ENCODE results near the gene CLHC1.

GRCh38 chr2:55133467-55134315, 98.4 kb downstream of the CLHC1 start:
- TF ChIP-seq RAD21 (IDR thresholded peaks at IDR 0.05; ENCODE audit: low read depth) (no peak), SP1 (IDR thresholded peaks at IDR 0.05; ENCODE audit: low read depth) (no peak), POLR2AphosphoS5 (IDR thresholded peaks at IDR 0.05; ENCODE audit: low read depth, low read length) (no peak), EZH2phosphoT487 (IDR thresholded peaks at IDR 0.05; ENCODE audit: borderline replicate concordance) (no peak)

All from HCT116 (cell line).